A549 treated with Mapracorat at 1 μM for 4 hours (cell line): ENCODE data around the gene TRIM45. TPM values are rescaled to one million over a fixed set of nuclear protein-coding genes. Genes with fewer than 3 reads are reported as not detected.

Source experiments
- total RNA-seq: library from RNA; stranded (reverse); fragments of 200-300 nt; extraction: Qiagen RNA extraction; gene quantifications from 5 replicates; pipeline ENCODE4 v1.2.3, GENCODE V29; 2022

The TRIM45 gene, protein sequence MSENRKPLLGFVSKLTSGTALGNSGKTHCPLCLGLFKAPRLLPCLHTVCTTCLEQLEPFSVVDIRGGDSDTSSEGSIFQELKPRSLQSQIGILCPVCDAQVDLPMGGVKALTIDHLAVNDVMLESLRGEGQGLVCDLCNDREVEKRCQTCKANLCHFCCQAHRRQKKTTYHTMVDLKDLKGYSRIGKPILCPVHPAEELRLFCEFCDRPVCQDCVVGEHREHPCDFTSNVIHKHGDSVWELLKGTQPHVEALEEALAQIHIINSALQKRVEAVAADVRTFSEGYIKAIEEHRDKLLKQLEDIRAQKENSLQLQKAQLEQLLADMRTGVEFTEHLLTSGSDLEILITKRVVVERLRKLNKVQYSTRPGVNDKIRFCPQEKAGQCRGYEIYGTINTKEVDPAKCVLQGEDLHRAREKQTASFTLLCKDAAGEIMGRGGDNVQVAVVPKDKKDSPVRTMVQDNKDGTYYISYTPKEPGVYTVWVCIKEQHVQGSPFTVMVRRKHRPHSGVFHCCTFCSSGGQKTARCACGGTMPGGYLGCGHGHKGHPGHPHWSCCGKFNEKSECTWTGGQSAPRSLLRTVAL
- 1.1 to 2.3 TPM (median 1.1 TPM) in 5 replicates for total RNA-seq

DNA sequence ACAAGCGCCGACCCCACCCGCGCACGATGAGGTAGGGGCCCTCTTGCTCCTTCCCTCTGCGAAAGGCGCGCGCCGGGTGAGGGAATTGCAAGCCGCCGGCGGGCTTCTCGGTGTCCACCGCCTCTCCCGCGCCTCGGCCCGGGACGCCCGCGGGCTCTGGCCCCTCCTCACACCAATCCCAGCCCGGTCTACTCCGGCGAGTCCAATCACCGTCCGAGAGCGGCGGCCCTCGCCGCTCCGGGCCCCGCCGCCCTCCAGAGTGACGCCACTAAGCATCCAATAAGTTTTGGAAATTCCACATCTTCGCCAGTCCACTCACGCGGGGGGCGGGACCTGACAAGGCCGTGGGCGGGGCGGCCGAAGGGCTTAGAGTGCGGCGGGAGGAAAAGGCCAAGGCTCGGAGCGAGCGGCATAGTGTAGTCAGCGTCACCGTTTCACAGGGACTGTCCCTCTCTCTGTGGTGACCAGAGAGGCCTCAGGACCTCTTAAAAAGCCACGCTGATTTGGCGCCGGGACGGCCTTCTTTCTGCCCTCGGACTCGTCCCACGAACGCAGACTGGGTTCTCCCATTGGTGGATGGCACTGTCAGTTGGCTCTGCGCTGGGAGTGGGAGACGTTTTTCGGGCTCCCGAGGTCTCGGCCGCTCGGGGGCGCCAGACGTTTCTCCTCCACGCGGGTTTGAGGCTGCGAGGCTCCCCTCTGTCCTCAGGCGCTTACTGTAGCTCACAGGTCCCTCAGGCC, at the start of gene TRIM45:
TSS of gene TRIM45 (minus strand) at position 161 of the 741 bp plus-strand sequence. CDS start 548 bp downstream, outside the sequence.

Other genes starting within 250 kb of the TRIM45 start
- gene PTGFRN, start 211.8 kb downstream of the TRIM45 start, total RNA-seq, result 12.5 to 17.3 TPM (median 14.8 TPM) in 5 replicates
- gene CD101, start 120.0 kb downstream of the TRIM45 start, total RNA-seq, result 0.11 to 0.36 TPM (median 0.23 TPM) in 5 replicates
- 17.0 to 21.8 TPM (median 21.5 TPM) in 5 replicates for gene TTF2, start 61.4 kb downstream of the TRIM45 start, total RNA-seq
- gene VTCN1, start 89.2 kb upstream of the TRIM45 start, total RNA-seq, result 0.06 to 0.13 TPM (median 0.09 TPM) in 4 of 5 replicates, not detected in the other
- 5.1 to 7.5 TPM (median 6.9 TPM) in 5 replicates for gene MAN1A2, start 245.7 kb upstream of the TRIM45 start, total RNA-seq